HL-60 (cell line): ENCODE results near the gene RAB8B.

Experiments
- DNase-seq, 2 experiments: peaks; one replicate each; pipeline ENCODE4 v3.0.0-alpha.2; 2010 to 2020; ENCODE audit warnings: low read depth in 1 of 2, low spot score in 1 of 2
- H3K27ac ChIP-seq: fragments of 250-450 bp; sonication (Bioruptor Pico); replicated peaks from 2 replicates; pipeline ENCODE4 v1.5.1; 2020; ENCODE audit warnings: mild to moderate bottlenecking, moderate library complexity
- H3K27me3 ChIP-seq: fragments of 250-450 bp; sonication (Bioruptor Pico); 2 replicates; pipeline ENCODE4 v1.5.1; 2021; ENCODE audit warnings: mild to moderate bottlenecking, moderate library complexity; ENCODE audit not compliant: insufficient read depth, poor library complexity, severe bottlenecking
- H3K4me3 ChIP-seq: replicated peaks from 2 replicates; pipeline ENCODE4 v1.5.1; 2011; ENCODE audit warnings: mild to moderate bottlenecking, control low read depth, low read length; ENCODE audit not compliant: insufficient read depth
- GABPA ChIP-seq: IDR thresholded peaks from 2 replicates; pipeline ENCODE4 v1.6.1; 2012; ENCODE audit warnings: low read depth
- POLR2AphosphoS5 ChIP-seq: IDR thresholded peaks from 2 replicates; pipeline ENCODE4 v1.6.1; 2012; ENCODE audit warnings: low read depth
- REST ChIP-seq: IDR thresholded peaks from 2 replicates; pipeline ENCODE4 v1.6.1; 2012; ENCODE audit warnings: low read depth; ENCODE audit not compliant: insufficient replicate concordance
- SPI1 ChIP-seq: IDR thresholded peaks from 2 replicates; pipeline ENCODE4 v1.6.1; 2012; ENCODE audit warnings: low read depth, mild to moderate bottlenecking, borderline replicate concordance
- TF ChIP-seq, protein P1 (sequence below): IDR thresholded peaks from one replicate; pipeline ENCODE4 v1.5.1; 2011; ENCODE audit warnings: low read length, control low read depth, inconsistent platforms; ENCODE audit not compliant: insufficient read depth

The RAB8B gene

DNA sequence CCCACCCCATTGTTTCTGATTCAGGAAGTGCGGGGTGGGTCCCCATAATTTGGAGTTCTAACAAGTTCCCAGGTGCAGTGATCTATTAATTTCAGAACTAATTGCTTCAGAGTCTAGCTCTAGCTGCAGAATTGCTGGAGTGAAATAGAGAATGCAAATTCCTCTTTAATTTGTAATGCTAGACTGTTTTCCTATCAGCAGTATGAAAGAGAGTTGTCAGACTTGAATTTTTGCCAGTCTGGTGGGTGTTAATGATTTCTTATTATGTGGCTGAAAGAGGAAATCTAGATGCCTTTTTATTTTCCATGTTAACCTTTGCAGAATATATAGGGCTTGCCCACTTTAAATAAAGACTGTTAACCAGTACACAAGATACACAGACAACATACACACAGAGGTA lies 111.7 kb downstream of the RAB8B start:
- no peak for DNase-seq
- no peaks in the 10 kb centered on the region for H3K27me3 ChIP-seq
- no peak overlapping the region for H3K4me3 ChIP-seq
- H3K27ac ChIP-seq, result no peak overlapping the region
- TF ChIP-seq, protein P1, sequence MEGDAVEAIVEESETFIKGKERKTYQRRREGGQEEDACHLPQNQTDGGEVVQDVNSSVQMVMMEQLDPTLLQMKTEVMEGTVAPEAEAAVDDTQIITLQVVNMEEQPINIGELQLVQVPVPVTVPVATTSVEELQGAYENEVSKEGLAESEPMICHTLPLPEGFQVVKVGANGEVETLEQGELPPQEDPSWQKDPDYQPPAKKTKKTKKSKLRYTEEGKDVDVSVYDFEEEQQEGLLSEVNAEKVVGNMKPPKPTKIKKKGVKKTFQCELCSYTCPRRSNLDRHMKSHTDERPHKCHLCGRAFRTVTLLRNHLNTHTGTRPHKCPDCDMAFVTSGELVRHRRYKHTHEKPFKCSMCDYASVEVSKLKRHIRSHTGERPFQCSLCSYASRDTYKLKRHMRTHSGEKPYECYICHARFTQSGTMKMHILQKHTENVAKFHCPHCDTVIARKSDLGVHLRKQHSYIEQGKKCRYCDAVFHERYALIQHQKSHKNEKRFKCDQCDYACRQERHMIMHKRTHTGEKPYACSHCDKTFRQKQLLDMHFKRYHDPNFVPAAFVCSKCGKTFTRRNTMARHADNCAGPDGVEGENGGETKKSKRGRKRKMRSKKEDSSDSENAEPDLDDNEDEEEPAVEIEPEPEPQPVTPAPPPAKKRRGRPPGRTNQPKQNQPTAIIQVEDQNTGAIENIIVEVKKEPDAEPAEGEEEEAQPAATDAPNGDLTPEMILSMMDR, result no peak
- TF ChIP-seq SPI1, result no peak
- no peak for TF ChIP-seq GABPA
- TF ChIP-seq REST, result no peak
- no peak for TF ChIP-seq POLR2AphosphoS5

DNA sequence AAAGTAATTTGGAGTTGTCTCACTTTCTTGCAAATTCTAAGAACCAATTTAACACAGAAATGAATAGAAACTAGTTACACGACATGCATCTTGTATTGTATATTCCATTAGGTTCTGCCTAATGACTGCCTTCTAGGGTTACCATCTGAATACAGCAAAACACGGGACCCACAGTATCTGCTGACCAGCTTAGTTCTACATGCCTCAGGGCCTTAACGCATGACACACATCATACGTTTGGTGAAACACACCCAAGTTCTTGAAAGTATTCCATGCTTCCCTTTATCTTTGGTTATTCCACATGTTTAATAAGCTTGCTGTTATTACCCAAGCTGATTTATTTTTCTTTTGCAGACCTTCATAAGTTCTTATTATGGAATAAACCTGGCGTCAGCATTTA lies 115.9 kb downstream of the RAB8B start:
- no peak for DNase-seq
- no peak for TF ChIP-seq REST
- TF ChIP-seq, protein P1, result no peak
- TF ChIP-seq POLR2AphosphoS5, result no peak
- TF ChIP-seq SPI1, result no peak
- TF ChIP-seq GABPA, result no peak
- H3K27ac ChIP-seq, result no peak overlapping the region

DNA sequence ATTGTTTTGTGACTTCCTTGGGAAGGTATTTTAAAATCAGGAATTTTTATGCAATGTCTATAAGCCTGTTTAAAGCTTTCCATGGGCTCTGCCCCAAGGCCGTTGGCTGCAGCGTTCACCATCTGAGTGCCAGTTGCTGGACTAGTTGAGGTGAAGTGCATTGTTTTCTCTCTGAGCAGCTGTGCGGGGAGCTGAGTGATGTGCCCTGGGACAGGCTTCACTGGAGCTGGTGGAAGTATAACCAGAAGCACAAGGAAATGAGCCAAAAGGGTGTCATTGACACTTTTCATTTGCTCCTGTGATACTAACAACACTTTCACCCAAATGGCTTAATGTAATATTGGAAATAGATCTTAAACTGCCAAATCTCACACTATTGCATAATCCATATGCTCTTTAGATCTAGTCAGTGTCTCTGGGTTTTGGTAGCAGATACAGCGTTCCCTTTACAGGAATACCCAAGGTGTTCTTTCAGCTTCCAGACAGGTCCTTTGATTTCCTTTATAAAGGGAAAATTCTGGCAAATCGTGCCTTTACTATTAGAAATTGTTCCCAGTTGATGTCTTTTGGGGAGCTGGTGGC lies 117.2 kb downstream of the RAB8B start:
- TF ChIP-seq SPI1, result no peak
- no peak for TF ChIP-seq GABPA
- TF ChIP-seq, protein P1, result no peak
- TF ChIP-seq POLR2AphosphoS5, result no peak
- TF ChIP-seq REST, result no peak
- no peak for DNase-seq
- H3K27me3 ChIP-seq, result no peaks in the 10 kb centered on the region
- no peak overlapping the region for H3K4me3 ChIP-seq
- no peak overlapping the region for H3K27ac ChIP-seq

More for the DNA sequence above, 115.9 kb downstream of the RAB8B start:
- no peaks in the 10 kb centered on the region for H3K27me3 ChIP-seq
- H3K4me3 ChIP-seq, result no peak overlapping the region
